HEK293T (cell line): ENCODE data around the gene AGPAT4.

ENCODE experiments used
- CTCF ChIA-PET: fragments of 350-600 bp; formaldehyde crosslinking; extraction: SDS; loops from one replicate; lab custom pipeline; 2021; ENCODE audit warnings: antibody characterized with exemption, inconsistent platforms; lab: Yijun Ruan, JAX
- POLR2A ChIA-PET: fragments of 350-600 bp; formaldehyde crosslinking; extraction: SDS; loops from one replicate; lab custom pipeline; 2020; ENCODE audit warnings: antibody characterized with exemption, inconsistent platforms; lab: Yijun Ruan, JAX
- DNase-seq: peaks from one replicate; pipeline ENCODE4 v3.0.0; 2012; ENCODE audit warnings: mixed read lengths; ENCODE audit errors: extremely low spot score
- ARNT ChIP-seq: fragments of 450-650 bp; IDR thresholded peaks from 2 replicates; pipeline ENCODE4 v1.6.1; 2017; ENCODE audit warnings: mild to moderate bottlenecking
- BHLHE40 ChIP-seq: fragments of 450-650 bp; IDR thresholded peaks from 2 replicates; pipeline ENCODE4 v1.6.1; 2016; ENCODE audit warnings: mild to moderate bottlenecking, moderate library complexity, borderline replicate concordance
- CTBP1 ChIP-seq: fragments of 450-650 bp; IDR thresholded peaks from 2 replicates; pipeline ENCODE4 v1.6.1; 2016; ENCODE audit warnings: borderline replicate concordance
- ELF4 ChIP-seq: fragments of 450-650 bp; IDR thresholded peaks from 2 replicates; pipeline ENCODE4 v1.6.1; 2017; ENCODE audit warnings: antibody characterized with exemption
- FOXA1 ChIP-seq: fragments of 450-650 bp; IDR thresholded peaks from 2 replicates; pipeline ENCODE4 v1.6.1; 2016; ENCODE audit warnings: mild to moderate bottlenecking
- FOXK2 ChIP-seq: fragments of 450-650 bp; IDR thresholded peaks from 2 replicates; pipeline ENCODE4 v1.6.1; 2016; ENCODE audit warnings: mild to moderate bottlenecking
- FOXM1 ChIP-seq: fragments of 450-650 bp; IDR thresholded peaks from 2 replicates; pipeline ENCODE4 v1.6.1; 2017; ENCODE audit warnings: mild to moderate bottlenecking, borderline replicate concordance
- HDGF ChIP-seq: fragments of 450-650 bp; IDR thresholded peaks from 2 replicates; pipeline ENCODE4 v1.6.1; 2017; ENCODE audit warnings: antibody characterized with exemption, borderline replicate concordance
- L3MBTL2 ChIP-seq: fragments of 450-650 bp; conservative IDR thresholded peaks from 2 replicates; pipeline ENCODE4 v1.6.1; 2016; ENCODE audit warnings: mild to moderate bottlenecking
- LEF1 ChIP-seq: fragments of 450-650 bp; IDR thresholded peaks from 2 replicates; pipeline ENCODE4 v1.6.1; 2017; ENCODE audit warnings: mild to moderate bottlenecking, borderline replicate concordance
- NFRKB ChIP-seq: fragments of 450-650 bp; IDR thresholded peaks from 2 replicates; pipeline ENCODE4 v1.6.1; 2016; ENCODE audit warnings: mild to moderate bottlenecking, moderate library complexity
- SP1 ChIP-seq: fragments of 450-650 bp; IDR thresholded peaks from 2 replicates; pipeline ENCODE4 v1.6.1; 2017
- SUZ12 ChIP-seq: fragments of 450-650 bp; IDR thresholded peaks from 2 replicates; pipeline ENCODE4 v1.6.1; 2016; ENCODE audit warnings: mild to moderate bottlenecking
- TARDBP ChIP-seq: fragments of 450-650 bp; IDR thresholded peaks from 2 replicates; pipeline ENCODE4 v1.6.1; 2016
- ZNF384 ChIP-seq: fragments of 450-650 bp; IDR thresholded peaks from 2 replicates; pipeline ENCODE4 v1.6.1; 2016
- TF ChIP-seq, protein P1 (sequence below): fragments of 450-650 bp; IDR thresholded peaks from 2 replicates; pipeline ENCODE4 v1.6.1; 2016

Gene AGPAT4

DNA sequence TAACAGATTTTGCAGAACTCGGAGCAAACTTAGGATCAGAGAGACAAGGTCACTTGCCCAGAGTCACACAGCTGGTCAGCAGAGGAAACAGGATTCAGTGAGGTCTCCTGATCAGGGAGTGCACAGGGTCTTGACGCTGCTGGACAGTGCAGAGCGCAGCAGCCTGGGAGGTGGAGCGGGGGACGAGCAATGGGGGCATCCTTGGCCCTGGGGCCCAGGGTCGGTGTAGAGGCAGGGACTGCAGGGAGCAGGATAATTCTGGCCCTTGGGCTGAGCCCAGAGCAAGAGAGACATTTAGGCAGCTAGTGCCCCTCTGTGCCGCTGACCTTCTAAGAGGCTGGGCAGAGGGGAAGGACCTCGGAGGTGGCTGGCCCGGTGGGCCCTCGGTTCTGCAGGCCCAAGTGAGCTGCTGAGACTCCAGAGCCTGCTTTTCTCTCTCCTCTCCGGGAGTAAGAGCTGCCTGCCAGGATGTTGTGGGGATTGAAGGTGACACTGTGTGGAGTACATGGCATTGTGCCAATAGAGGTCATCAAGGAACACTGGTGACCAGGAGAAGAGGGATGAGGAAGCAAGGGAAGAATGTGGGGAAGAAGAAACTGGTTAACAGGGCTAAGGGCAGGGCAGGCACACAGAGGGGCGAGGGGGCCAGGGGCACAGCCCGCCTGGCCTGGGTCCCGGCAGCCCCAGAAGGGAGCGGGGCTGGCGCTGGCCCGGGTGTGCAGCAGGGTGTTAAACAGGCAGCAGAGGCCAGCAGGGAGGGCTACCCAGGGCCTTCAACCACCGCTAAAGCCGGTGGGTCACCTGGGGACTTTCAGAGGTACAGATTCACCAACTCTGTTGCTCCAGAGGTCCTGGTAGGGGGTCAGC is 122.0 kb downstream of the AGPAT4 start:
- CTCF ChIA-PET = no interaction called here
- no peak for DNase-seq

DNA sequence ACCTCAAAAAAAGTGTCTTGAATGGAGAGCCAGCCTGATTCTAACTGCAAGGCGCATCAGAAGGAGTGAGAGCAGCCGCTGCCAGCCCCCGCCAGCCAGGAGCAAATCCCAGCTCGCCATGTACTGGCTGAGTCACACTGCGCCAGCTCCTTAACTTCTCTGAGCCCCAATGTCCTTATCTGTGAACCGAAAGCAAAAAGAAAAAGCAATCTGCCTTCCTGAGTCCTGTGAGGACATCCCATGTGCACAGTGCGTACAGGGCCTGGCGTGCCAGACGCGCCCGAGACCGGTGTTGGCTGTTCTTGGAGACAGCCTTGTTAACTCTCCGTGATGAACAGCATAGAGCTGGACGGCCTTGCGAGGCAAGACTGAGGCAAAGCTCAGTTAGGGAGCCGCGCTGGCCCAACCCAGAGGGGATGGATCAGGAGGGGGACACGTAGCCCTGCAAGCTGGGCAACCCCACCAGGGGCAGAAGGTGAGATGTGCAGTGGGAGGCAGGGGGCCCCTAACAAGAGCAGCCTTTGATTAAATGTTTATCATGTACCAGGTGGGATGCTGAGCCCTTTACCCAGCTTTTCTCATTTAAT is 122.7 kb downstream of the AGPAT4 start:
- ChIA-PET CTCF (no interaction called here), POLR2A (no interaction called here)
- DNase-seq = no peak
- TF ChIP-seq NFRKB = no peak
- no peak for TF ChIP-seq HDGF
- no peak for TF ChIP-seq ZNF384
- TF ChIP-seq CTBP1 = no peak
- TF ChIP-seq L3MBTL2 = no peak
- TF ChIP-seq FOXA1 = no peak

More for the DNA sequence above, 122.0 kb downstream of the AGPAT4 start:
- POLR2A ChIA-PET = interaction anchor here (0.6 kb wide), 1 partner anchor 188 kb away, joined by 3 read pairs; no protein-coding TSS in a partner anchor
- TF ChIP-seq SP1 (no peak), HDGF (no peak), ELF4 (no peak), TARDBP (no peak), CTBP1 (no peak), FOXM1 (no peak), ZNF384 (no peak), SUZ12 (no peak), ARNT (no peak), NFRKB (no peak), FOXK2 (no peak), FOXA1 (no peak), BHLHE40 (no peak), L3MBTL2 (no peak), LEF1 (no peak)
- TF ChIP-seq, protein P1, sequence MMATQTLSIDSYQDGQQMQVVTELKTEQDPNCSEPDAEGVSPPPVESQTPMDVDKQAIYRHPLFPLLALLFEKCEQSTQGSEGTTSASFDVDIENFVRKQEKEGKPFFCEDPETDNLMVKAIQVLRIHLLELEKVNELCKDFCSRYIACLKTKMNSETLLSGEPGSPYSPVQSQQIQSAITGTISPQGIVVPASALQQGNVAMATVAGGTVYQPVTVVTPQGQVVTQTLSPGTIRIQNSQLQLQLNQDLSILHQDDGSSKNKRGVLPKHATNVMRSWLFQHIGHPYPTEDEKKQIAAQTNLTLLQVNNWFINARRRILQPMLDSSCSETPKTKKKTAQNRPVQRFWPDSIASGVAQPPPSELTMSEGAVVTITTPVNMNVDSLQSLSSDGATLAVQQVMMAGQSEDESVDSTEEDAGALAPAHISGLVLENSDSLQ = no peak

DNA sequence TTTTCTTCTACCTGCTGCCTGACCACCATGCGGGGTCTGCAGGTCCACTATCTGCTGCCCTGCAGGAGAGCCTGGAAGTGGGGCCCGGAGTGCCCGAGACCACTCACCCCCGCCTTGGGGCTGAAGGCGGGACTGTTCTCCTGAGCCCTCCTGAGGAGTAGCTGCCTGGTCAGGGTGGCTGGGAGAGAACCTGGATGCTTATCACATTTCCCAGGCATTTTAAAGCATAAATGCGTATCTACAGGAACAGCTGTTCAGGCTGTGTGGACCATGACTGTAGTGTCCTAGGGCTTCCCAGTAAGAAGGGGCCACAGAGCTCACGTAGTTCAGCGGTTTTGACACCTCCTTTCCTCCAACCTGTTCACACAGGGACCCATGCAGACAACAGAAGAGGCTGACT is 123.3 kb downstream of the AGPAT4 start:
- ChIA-PET POLR2A (no interaction called here), CTCF (no interaction called here)
- TF ChIP-seq ZNF384 = no peak
- TF ChIP-seq FOXM1 = no peak
- no peak for TF ChIP-seq FOXK2
- TF ChIP-seq NFRKB = no peak
- TF ChIP-seq FOXA1 = no peak
- no peak for TF ChIP-seq LEF1
- no peak for TF ChIP-seq TARDBP
- no peak for TF ChIP-seq SUZ12
- TF ChIP-seq L3MBTL2 = no peak
- no peak for TF ChIP-seq BHLHE40
- TF ChIP-seq SP1 = no peak
- TF ChIP-seq HDGF = no peak
- TF ChIP-seq, protein P1 = no peak
- TF ChIP-seq ARNT = no peak
- no peak for DNase-seq

DNA sequence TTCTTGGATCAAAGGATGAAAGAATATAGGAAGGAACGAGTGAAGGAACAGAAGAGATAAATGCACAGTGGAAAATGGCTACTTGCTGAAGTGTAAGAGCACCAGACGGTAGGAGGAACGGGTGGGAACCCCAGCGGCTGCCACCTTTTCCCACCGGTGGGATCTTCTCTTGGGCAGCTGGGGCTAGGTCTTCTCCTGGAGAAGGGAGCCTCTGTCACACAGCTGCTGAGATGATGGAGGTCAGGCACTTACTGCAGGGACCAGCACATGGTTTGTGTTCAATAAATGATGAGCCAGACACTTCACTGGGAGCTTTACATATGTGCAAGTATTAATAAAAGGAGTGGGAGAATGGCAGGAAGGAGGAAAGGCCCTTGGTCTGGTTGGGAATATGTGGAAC is 123.7 kb downstream of the AGPAT4 start:
- ChIA-PET POLR2A (no interaction called here), CTCF (no interaction called here)
- no peak for DNase-seq
- TF ChIP-seq SP1 = no peak
- TF ChIP-seq FOXK2 = no peak
- no peak for TF ChIP-seq TARDBP
- no peak for TF ChIP-seq ZNF384
- no peak for TF ChIP-seq ELF4
- no peak for TF ChIP-seq LEF1
- TF ChIP-seq NFRKB = no peak

DNA sequence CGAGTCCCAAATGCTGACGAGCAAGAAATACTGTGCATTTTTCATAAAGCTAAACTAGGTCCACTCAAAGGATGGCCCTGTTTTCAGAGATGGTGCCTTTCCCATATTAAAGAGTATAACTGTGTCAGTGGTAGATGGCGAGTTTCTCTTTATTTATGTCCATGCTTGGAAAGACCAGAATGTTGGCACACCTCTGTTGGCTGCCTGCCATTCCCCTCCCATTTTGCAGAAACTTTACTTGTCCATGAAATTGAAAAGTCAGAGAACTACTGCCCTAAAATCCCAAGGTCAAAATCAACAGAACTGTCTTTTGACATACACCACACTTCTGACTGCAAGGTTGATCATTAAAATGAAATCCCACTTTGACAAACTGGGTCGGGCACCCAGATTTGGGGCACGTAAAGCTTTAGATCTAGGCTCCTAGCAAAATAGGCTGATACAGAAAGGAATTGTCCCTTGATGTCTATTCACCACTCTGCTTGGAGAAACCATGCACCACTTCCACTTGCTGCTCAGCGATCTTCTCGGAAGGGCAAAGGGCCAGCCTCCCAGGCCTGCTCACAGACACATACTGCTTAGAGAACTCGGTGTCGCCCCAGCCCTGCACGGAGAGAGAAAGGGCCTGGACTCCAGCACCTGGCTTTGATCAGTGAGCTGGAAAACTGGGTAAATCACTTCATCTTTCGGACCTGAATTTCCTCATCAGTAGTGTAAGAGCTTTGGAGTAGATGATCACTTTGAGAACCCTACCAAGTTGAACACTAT is 130.0 kb downstream of the AGPAT4 start:
- DNase-seq = no peak
- ChIA-PET CTCF (no interaction called here), POLR2A (no interaction called here)
- TF ChIP-seq L3MBTL2 = no peak
- TF ChIP-seq, protein P1 = no peak

DNA sequence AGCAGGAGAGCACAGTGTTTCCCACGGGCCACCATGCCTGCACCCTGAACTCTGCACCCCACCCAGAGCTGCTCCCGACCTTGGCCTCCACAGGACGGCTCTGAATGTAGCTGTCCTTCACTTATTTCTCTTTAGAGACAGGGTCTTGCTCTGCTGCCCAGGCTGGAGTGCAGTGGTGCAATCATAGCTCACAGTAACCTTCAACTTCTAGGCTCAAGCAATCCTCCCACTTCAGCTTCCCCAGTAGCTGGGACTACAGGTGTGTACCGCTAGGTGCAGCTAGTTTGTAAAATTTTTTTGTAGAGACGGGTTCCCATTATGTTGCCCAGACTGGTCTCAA is 130.9 kb downstream of the AGPAT4 start:
- TF ChIP-seq ZNF384 = no peak
- no peak for TF ChIP-seq SUZ12
- TF ChIP-seq, protein P1 = no peak
- no peak for TF ChIP-seq FOXM1
- no peak for TF ChIP-seq TARDBP
- no peak for TF ChIP-seq BHLHE40
- no peak for TF ChIP-seq LEF1
- no peak for TF ChIP-seq CTBP1
- no peak for TF ChIP-seq ARNT
- TF ChIP-seq FOXK2 = no peak
- TF ChIP-seq FOXA1 = no peak
- no peak for TF ChIP-seq SP1
- no peak for TF ChIP-seq L3MBTL2
- no peak for TF ChIP-seq NFRKB
- no peak for TF ChIP-seq ELF4
- no peak for TF ChIP-seq HDGF
- ChIA-PET POLR2A (no interaction called here), CTCF (no interaction called here)
- no peak for DNase-seq
